HG02852 (cell line): ENCODE results near the gene L1CAM.

Source experiments
- ATAC-seq: cut with Tn5 transposase; IDR thresholded peaks from one replicate; pipeline ENCODE4 v1.9.1; 2021; ENCODE audit warnings: mild to moderate bottlenecking, moderate library complexity; ENCODE audit not compliant: unreplicated experiment

The L1CAM gene

GRCh38 chrX:153924149-153924861 lies 38.3 kb upstream of the L1CAM start:
- no peak for ATAC-seq

- ATAC-seq, result no peak
These were observed 37.2 kb upstream of the L1CAM start for GRCh38 chrX:153922932-153923857.

- no peak for ATAC-seq
These were observed 35.8 kb upstream of the L1CAM start for GRCh38 chrX:153921511-153922446.

GRCh38 chrX:153921070-153921469 lies 35.1 kb upstream of the L1CAM start:
- no peak for ATAC-seq

GRCh38 chrX:153920546-153920945 lies 34.6 kb upstream of the L1CAM start:
- no peak for ATAC-seq

- no peak for ATAC-seq
These were observed 33.3 kb upstream of the L1CAM start for GRCh38 chrX:153919281-153919680.

- no peak for ATAC-seq
These were observed 31.9 kb upstream of the L1CAM start for GRCh38 chrX:153917869-153918268.

GRCh38 chrX:153913701-153914100 lies 27.7 kb upstream of the L1CAM start:
- no peak for ATAC-seq

GRCh38 chrX:153913211-153913610 lies 27.2 kb upstream of the L1CAM start:
- no peak for ATAC-seq

GRCh38 chrX:153911798-153912197 lies 25.8 kb upstream of the L1CAM start:
- no peak for ATAC-seq

- ATAC-seq, result no peak
These were observed 24.5 kb upstream of the L1CAM start for GRCh38 chrX:153910446-153910845.

GRCh38 chrX:153909980-153910360 lies 24.0 kb upstream of the L1CAM start:
- ATAC-seq, result no peak

GRCh38 chrX:153909024-153909979 lies 23.3 kb upstream of the L1CAM start:
- ATAC-seq, result peak; percentile 49

- ATAC-seq, result no peak
These were observed 22.4 kb upstream of the L1CAM start for GRCh38 chrX:153908219-153908860.

- no peak for ATAC-seq
These were observed 21.5 kb upstream of the L1CAM start for GRCh38 chrX:153907456-153907855.

- ATAC-seq, result no peak
These were observed 20.3 kb upstream of the L1CAM start for GRCh38 chrX:153906126-153906917.

GRCh38 chrX:153905481-153906095 lies 19.6 kb upstream of the L1CAM start:
- ATAC-seq, result no peak
